HG02852 (cell line): ENCODE data around the gene JRKL.
"Not testable (repeated sequence)": the region's sequence is repeated elsewhere in the genome, so short reads cannot be mapped to it uniquely, and the experiment has no call there.

Experiments
- ATAC-seq: cut with Tn5 transposase; IDR thresholded peaks from one replicate; pipeline ENCODE4 v1.9.1; 2021; ENCODE audit warnings: mild to moderate bottlenecking, moderate library complexity; ENCODE audit not compliant: unreplicated experiment

Gene JRKL

GRCh38 chr11:96393753-96394348 is 4.0 kb downstream of the JRKL start:
- no peak for ATAC-seq

- no peak for ATAC-seq
Observed at GRCh38 chr11:96394773-96395172, 5.0 kb downstream of the JRKL start.

- no peak for ATAC-seq
Observed at GRCh38 chr11:96396637-96397036, 6.8 kb downstream of the JRKL start.

GRCh38 chr11:96397863-96398262 is 8.1 kb downstream of the JRKL start:
- ATAC-seq = no peak

- ATAC-seq = no peak
Observed at GRCh38 chr11:96400697-96401096, 10.9 kb downstream of the JRKL start.

- ATAC-seq = not testable (repeated sequence)
Observed at GRCh38 chr11:96411412-96411811, 21.6 kb downstream of the JRKL start.

- ATAC-seq = no peak
Observed at GRCh38 chr11:96412761-96413381, 23.1 kb downstream of the JRKL start.

- ATAC-seq = no peak
Observed at GRCh38 chr11:96413408-96413807, 23.6 kb downstream of the JRKL start.

- no peak for ATAC-seq
Observed at GRCh38 chr11:96424693-96425092, 34.9 kb downstream of the JRKL start.

- no peak for ATAC-seq
Observed at GRCh38 chr11:96430668-96431067, 40.9 kb downstream of the JRKL start.

- not testable (repeated sequence) for ATAC-seq
Observed at GRCh38 chr11:96432654-96433053, 42.8 kb downstream of the JRKL start.
